K562 (cell line): Measurements from ENCODE around the gene CGNL1. TPM values are rescaled to one million over a fixed set of nuclear protein-coding genes. Genes with fewer than 3 reads are reported as not detected.

Experiments used
- HCFC1 ChIP-seq: IDR thresholded peaks from 2 replicates; pipeline ENCODE4 v1.6.1; 2012; ENCODE audit warnings: low read depth, low read length, improper control_type of control experiment
- HOXB6 ChIP-seq: fragments of 250-450 bp; sonication (Bioruptor Pico); IDR thresholded peaks from 2 replicates; pipeline ENCODE4 v1.5.1; 2022; ENCODE audit warnings: mild to moderate bottlenecking, borderline replicate concordance
- PRPF4 ChIP-seq: fragments of 200-400 bp; formaldehyde crosslinking; IDR thresholded peaks from one replicate; pipeline ENCODE4 v1.6.1; 2017; ENCODE audit warnings: low read length, low read depth, mild to moderate bottlenecking; ENCODE audit not compliant: insufficient read depth, poor library complexity, severe bottlenecking
- SIRT6 ChIP-seq: IDR thresholded peaks from one replicate; pipeline ENCODE4 v1.6.1; 2012; ENCODE audit warnings: low read depth, mild to moderate bottlenecking, control low read depth, inconsistent platforms, low read length, moderate library complexity
- polyA plus RNA-seq, 8 experiments: library from polyadenylated mRNA; depleted of rRNA in 4 of 8; stranded (reverse) in 5 of 8; unstranded in 3 of 8; fragments of >200 nt; fragmentation: Nextera tagmentation in 2 of 8; fragmentation: Illumina TruSeq in 1 of 8; extraction: Ambion mirVana in 2 of 8; extraction: Trizol in 1 of 8; gene quantifications; 2 replicates each; pipeline versions ENCODE4 v1.2.1 to v1.2.3, GENCODE V29; 2011 to 2014; ENCODE audit warnings: inconsistent platforms in 1 of 8, missing spikeins in 1 of 8
- total RNA-seq, 7 experiments: library from RNA; depleted of rRNA in 6 of 7; stranded (reverse); fragments of >200 nt in 6 of 7; fragmentation: Illumina TruSeq in 2 of 7; extraction: Trizol in 2 of 7; gene quantifications; 2 replicates each; pipeline versions ENCODE4 v1.2.1 to v1.2.3, GENCODE V29; 2011 to 2021; ENCODE audit warnings: low replicate concordance in 1 of 7
- TF ChIP-seq, protein P1 (sequence below), 2 experiments: fragments of 450-650 bp in 1 of 2; sonication (generic) in 1 of 2; formaldehyde crosslinking in 1 of 2; IDR thresholded peaks; 2 replicates each; pipeline versions ENCODE4 v1.7.1 to v1.9.0; 2016 to 2022; ENCODE audit warnings: inconsistent platforms in 1 of 2, mild to moderate bottlenecking in 1 of 2, missing genetic modification reagents in 1 of 2
- TF ChIP-seq, protein P2 (sequence below): sonication (generic); formaldehyde crosslinking; IDR thresholded peaks from 2 replicates; pipeline ENCODE4 v1.8.0; 2022; ENCODE audit warnings: mild to moderate bottlenecking, missing genetic modification reagents
- TF ChIP-seq, protein P3 (sequence below): fragments of 250-450 bp; sonication (Bioruptor Pico); IDR thresholded peaks from 2 replicates; pipeline ENCODE4 v1.4.0; 2020; ENCODE audit warnings: mild to moderate bottlenecking, moderate library complexity, borderline replicate concordance
- TF ChIP-seq, protein P4 (sequence below): fragments of 250-450 bp; sonication (Bioruptor Pico); IDR thresholded peaks from 2 replicates; pipeline ENCODE4 v1.5.0; 2020; ENCODE audit warnings: mild to moderate bottlenecking
- TF ChIP-seq, protein P5 (sequence below): fragments of 450-650 bp; formaldehyde crosslinking; IDR thresholded peaks from 2 replicates; pipeline ENCODE4 v1.4.0; 2022; ENCODE audit warnings: missing genetic modification characterization

CGNL1 gene
- total and polyA plus RNA-seq, 9 of the 15 experiments (the other 6 are each of a cell fraction or from before 2014, with no cell fraction given) = 0.01 to 0.07 TPM; not detected in 7

DNA sequence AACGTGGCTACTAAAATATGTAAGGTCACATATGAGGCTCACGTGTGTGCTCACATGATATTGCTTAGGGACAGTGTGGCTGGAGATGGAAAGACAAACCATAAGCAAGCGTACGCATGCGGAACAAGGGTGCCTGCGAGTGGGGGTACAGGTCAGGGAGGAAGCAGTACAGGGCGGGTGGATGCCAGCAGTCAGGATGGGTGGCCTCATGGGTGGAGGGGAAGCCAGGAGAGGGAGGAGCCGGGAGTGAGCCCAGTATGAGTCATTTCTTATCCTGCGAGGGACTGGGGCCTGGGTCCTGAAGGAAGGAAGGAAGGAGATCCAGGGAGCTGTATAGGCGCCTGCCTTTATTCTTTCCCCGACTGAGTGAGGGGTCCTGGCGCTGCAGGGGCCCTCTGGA lies 42.0 kb upstream of the CGNL1 start (continued):
- TF ChIP-seq, protein P1, sequence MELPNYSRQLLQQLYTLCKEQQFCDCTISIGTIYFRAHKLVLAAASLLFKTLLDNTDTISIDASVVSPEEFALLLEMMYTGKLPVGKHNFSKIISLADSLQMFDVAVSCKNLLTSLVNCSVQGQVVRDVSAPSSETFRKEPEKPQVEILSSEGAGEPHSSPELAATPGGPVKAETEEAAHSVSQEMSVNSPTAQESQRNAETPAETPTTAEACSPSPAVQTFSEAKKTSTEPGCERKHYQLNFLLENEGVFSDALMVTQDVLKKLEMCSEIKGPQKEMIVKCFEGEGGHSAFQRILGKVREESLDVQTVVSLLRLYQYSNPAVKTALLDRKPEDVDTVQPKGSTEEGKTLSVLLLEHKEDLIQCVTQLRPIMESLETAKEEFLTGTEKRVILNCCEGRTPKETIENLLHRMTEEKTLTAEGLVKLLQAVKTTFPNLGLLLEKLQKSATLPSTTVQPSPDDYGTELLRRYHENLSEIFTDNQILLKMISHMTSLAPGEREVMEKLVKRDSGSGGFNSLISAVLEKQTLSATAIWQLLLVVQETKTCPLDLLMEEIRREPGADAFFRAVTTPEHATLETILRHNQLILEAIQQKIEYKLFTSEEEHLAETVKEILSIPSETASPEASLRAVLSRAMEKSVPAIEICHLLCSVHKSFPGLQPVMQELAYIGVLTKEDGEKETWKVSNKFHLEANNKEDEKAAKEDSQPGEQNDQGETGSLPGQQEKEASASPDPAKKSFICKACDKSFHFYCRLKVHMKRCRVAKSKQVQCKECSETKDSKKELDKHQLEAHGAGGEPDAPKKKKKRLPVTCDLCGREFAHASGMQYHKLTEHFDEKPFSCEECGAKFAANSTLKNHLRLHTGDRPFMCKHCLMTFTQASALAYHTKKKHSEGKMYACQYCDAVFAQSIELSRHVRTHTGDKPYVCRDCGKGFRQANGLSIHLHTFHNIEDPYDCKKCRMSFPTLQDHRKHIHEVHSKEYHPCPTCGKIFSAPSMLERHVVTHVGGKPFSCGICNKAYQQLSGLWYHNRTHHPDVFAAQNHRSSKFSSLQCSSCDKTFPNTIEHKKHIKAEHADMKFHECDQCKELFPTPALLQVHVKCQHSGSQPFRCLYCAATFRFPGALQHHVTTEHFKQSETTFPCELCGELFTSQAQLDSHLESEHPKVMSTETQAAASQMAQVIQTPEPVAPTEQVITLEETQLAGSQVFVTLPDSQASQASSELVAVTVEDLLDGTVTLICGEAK (IDR thresholded peaks at IDR 0.05) = no peak
- TF ChIP-seq, protein P1 (CRISPR knock-in tag; IDR thresholded peaks at IDR 0.05) = no peak
- TF ChIP-seq, protein P2, sequence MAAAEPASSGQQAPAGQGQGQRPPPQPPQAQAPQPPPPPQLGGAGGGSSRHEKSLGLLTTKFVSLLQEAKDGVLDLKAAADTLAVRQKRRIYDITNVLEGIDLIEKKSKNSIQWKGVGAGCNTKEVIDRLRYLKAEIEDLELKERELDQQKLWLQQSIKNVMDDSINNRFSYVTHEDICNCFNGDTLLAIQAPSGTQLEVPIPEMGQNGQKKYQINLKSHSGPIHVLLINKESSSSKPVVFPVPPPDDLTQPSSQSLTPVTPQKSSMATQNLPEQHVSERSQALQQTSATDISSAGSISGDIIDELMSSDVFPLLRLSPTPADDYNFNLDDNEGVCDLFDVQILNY (CRISPR knock-in tag) = no peak
- TF ChIP-seq, protein P3, sequence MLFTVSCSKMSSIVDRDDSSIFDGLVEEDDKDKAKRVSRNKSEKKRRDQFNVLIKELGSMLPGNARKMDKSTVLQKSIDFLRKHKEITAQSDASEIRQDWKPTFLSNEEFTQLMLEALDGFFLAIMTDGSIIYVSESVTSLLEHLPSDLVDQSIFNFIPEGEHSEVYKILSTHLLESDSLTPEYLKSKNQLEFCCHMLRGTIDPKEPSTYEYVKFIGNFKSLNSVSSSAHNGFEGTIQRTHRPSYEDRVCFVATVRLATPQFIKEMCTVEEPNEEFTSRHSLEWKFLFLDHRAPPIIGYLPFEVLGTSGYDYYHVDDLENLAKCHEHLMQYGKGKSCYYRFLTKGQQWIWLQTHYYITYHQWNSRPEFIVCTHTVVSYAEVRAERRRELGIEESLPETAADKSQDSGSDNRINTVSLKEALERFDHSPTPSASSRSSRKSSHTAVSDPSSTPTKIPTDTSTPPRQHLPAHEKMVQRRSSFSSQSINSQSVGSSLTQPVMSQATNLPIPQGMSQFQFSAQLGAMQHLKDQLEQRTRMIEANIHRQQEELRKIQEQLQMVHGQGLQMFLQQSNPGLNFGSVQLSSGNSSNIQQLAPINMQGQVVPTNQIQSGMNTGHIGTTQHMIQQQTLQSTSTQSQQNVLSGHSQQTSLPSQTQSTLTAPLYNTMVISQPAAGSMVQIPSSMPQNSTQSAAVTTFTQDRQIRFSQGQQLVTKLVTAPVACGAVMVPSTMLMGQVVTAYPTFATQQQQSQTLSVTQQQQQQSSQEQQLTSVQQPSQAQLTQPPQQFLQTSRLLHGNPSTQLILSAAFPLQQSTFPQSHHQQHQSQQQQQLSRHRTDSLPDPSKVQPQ = no peak
- TF ChIP-seq, protein P4, sequence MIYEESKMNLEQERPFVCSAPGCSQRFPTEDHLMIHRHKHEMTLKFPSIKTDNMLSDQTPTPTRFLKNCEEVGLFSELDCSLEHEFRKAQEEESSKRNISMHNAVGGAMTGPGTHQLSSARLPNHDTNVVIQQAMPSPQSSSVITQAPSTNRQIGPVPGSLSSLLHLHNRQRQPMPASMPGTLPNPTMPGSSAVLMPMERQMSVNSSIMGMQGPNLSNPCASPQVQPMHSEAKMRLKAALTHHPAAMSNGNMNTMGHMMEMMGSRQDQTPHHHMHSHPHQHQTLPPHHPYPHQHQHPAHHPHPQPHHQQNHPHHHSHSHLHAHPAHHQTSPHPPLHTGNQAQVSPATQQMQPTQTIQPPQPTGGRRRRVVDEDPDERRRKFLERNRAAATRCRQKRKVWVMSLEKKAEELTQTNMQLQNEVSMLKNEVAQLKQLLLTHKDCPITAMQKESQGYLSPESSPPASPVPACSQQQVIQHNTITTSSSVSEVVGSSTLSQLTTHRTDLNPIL (CRISPR knock-in tag) = no peak
- no peak for TF ChIP-seq HOXB6 (CRISPR knock-in tag)
- TF ChIP-seq SIRT6 = no peak
- no peak for TF ChIP-seq PRPF4
- TF ChIP-seq, protein P5, sequence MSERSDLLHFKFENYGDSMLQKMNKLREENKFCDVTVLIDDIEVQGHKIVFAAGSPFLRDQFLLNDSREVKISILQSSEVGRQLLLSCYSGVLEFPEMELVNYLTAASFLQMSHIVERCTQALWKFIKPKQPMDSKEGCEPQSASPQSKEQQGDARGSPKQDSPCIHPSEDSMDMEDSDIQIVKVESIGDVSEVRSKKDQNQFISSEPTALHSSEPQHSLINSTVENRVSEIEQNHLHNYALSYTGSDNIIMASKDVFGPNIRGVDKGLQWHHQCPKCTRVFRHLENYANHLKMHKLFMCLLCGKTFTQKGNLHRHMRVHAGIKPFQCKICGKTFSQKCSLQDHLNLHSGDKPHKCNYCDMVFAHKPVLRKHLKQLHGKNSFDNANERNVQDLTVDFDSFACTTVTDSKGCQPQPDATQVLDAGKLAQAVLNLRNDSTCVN (CRISPR knock-in tag) = no peak
- TF ChIP-seq HCFC1 = no peak
